ENCODE results near the gene POU3F1.

DNA sequence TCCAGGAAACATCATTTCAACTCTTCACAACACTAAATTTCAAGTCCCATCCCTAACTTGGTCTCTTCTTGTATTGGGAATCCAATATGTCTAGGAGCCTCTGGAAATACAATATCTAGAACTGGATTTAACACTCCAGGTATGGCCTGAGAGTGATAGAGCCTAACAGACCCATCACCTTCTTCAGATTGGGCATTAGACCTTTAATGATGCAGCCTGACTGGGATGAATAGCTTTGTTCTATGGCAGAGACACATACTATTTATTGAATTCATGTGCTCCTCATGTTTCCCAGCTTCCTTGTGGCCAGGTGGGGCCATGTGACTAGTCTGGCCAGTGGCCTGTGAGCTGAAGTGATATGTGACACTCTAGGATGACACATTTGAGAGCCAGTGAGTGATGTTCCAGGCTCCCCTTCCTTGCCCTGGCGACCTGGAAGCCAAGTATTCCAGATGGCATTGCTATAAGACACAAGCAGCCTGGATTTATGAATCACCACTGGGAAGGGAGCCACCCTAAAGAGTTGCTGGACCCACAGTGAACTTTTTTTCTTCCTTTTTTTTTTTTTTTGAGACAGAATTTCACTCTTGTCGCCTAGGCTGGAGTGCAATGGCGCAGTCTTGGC, 31.0 kb upstream of the POU3F1 start:
- TF ChIP-seq, protein P1, sequence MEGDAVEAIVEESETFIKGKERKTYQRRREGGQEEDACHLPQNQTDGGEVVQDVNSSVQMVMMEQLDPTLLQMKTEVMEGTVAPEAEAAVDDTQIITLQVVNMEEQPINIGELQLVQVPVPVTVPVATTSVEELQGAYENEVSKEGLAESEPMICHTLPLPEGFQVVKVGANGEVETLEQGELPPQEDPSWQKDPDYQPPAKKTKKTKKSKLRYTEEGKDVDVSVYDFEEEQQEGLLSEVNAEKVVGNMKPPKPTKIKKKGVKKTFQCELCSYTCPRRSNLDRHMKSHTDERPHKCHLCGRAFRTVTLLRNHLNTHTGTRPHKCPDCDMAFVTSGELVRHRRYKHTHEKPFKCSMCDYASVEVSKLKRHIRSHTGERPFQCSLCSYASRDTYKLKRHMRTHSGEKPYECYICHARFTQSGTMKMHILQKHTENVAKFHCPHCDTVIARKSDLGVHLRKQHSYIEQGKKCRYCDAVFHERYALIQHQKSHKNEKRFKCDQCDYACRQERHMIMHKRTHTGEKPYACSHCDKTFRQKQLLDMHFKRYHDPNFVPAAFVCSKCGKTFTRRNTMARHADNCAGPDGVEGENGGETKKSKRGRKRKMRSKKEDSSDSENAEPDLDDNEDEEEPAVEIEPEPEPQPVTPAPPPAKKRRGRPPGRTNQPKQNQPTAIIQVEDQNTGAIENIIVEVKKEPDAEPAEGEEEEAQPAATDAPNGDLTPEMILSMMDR (IDR thresholded peaks at IDR 0.05) = no peak
- TF ChIP-seq POLR2A (IDR thresholded peaks at IDR 0.05) = no peak

Measured in esophagus squamous epithelium (tissue), 4 donors.